22Rv1 (cell line): ENCODE measurements around the gene RUSC2.

Experiments used
- ZFX ChIP-seq: fragments of 450-650 bp; IDR thresholded peaks from 2 replicates; pipeline ENCODE4 v1.6.1; 2017; ENCODE audit warnings: antibody characterized with exemption, borderline replicate concordance
- TF ChIP-seq, protein P1 (sequence below): fragments of 450-650 bp; IDR thresholded peaks from 2 replicates; pipeline ENCODE4 v1.5.1; 2017; ENCODE audit warnings: mild to moderate bottlenecking

DNA sequence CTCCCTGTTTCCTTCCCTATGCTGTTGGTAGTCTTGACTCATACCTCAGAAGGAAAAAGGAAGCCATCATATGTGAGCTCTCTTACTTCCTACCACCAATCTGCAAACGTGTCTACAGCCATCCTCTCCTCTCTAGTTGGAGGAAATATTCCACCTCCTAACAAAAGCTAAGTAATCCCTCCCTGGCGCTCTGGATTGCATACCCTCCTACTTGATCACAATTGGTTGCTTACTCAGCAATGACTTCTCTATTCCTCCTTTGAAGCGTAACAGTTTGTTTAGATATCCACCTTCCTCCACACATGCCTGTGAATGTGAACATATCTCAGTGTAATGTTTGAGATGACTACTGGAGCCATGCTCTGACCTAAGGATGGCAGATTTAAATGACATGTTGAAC, 18.2 kb downstream of the RUSC2 start:
- TF ChIP-seq, protein P1, sequence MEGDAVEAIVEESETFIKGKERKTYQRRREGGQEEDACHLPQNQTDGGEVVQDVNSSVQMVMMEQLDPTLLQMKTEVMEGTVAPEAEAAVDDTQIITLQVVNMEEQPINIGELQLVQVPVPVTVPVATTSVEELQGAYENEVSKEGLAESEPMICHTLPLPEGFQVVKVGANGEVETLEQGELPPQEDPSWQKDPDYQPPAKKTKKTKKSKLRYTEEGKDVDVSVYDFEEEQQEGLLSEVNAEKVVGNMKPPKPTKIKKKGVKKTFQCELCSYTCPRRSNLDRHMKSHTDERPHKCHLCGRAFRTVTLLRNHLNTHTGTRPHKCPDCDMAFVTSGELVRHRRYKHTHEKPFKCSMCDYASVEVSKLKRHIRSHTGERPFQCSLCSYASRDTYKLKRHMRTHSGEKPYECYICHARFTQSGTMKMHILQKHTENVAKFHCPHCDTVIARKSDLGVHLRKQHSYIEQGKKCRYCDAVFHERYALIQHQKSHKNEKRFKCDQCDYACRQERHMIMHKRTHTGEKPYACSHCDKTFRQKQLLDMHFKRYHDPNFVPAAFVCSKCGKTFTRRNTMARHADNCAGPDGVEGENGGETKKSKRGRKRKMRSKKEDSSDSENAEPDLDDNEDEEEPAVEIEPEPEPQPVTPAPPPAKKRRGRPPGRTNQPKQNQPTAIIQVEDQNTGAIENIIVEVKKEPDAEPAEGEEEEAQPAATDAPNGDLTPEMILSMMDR = no peak
- no peak for TF ChIP-seq ZFX
